Activated CD4-positive, alpha-beta T cell treated with anti-CD3 and anti-CD28 coated beads for 36 hours (primary cell): ENCODE data around the gene GABPB2. TPM values are rescaled to one million over a fixed set of nuclear protein-coding genes. Genes with fewer than 3 reads are reported as not detected.

ENCODE experiments used
- ATAC-seq: fragments of 200-7000 bp; cut with Tn5 transposase; one replicate; pipeline ENCODE4 v1.10.0; 2021; ENCODE audit warnings: mild to moderate bottlenecking, moderate library complexity
- CTCF ChIA-PET: fragments of 350-600 bp; sonication (Branson Sonifier 250); formaldehyde crosslinking; loops from one replicate; lab custom pipeline; 2021; ENCODE audit warnings: antibody characterized with exemption; lab: Charles Lee
- POLR2A ChIA-PET: fragments of 350-600 bp; sonication (Branson Sonifier 250); formaldehyde crosslinking; loops from one replicate; lab custom pipeline; 2021; ENCODE audit warnings: antibody characterized with exemption, inconsistent platforms; lab: Charles Lee
- DNase-seq: peaks from one replicate; pipeline ENCODE4 v3.0.0-alpha.2; 2020
- H3K27ac Mint-ChIP-seq: one replicate; pipeline ENCODE4 v1.8.0; 2021; ENCODE audit warnings: mixed read lengths
- H3K27me3 Mint-ChIP-seq: one replicate; pipeline ENCODE4 v1.8.0; 2021; ENCODE audit warnings: mixed read lengths
- H3K36me3 Mint-ChIP-seq: one replicate; pipeline ENCODE4 v1.8.0; 2021; ENCODE audit warnings: low read depth, mixed read lengths
- H3K4me1 Mint-ChIP-seq: one replicate; pipeline ENCODE4 v1.8.0; 2021; ENCODE audit warnings: mixed read lengths
- H3K4me3 Mint-ChIP-seq: one replicate; pipeline ENCODE4 v1.8.0; 2021; ENCODE audit warnings: mild to moderate bottlenecking, moderate library complexity, mixed read lengths
- H3K9me3 Mint-ChIP-seq: one replicate; pipeline ENCODE4 v1.8.0; 2021; ENCODE audit warnings: low read depth, mixed read lengths
- intact Hi-C, 2 experiments: fragments of 100-400 bp; cut with DNase I in 1 of 2; cut with micrococcal nuclease in 1 of 2; formaldehyde crosslinking; loops; one replicate each; pipeline versions ENCODE4 v1.14.2 to v1.15.1; 2022 to 2024; cut with DNase I, micrococcal nuclease
- total RNA-seq, 2 experiments: library from RNA; stranded (reverse); gene quantifications; one replicate each; pipeline ENCODE4 v1.2.3, GENCODE V29; 2021

GABPB2 gene
- total RNA-seq, 2 experiments from 2014 or later, result 16.6 to 19.2 TPM

DNA sequence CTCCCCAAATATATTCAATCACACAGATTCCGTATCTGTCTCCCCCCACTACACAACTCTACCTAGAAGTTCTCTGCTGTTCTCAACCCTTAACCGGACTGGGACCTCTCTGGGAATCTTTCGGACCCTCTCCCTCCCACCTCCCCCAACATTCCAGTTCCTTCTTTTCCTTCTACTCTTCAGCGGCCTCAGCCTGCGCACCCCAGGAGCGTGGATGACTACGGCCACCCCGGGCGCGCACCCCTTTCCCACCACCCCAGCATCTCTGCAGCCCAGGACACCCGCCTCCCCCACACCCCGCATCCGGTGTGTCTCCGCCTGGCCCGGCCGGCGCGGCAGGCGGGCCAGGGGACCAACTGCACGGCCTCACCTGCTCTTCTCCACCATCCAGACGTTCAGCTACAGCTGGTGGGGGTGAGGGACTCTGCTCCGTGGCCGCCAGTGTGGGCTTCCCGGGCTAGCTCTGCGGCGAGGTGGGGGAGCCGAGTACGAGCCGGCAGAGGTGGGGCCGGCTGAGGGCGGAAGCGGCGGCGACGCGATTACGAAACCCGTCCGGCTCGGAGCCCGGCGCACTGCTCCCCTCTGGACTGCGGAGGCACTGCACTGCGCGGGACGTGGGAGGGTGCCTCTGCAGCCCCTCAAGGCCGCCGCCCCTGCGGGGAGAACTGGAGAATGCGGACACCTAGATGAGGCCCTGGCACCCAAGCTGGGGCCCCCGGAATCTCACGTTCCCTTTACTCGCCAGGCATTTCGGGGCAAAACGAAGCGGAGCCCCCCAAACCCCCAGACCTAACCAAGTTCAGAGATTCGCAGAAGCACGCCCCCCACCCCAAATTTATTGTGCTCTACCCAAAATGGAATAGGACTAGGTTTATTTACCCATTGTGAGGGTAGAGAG, 11.2 kb upstream of the GABPB2 start, which contains the start of gene CDC42SE1:
Gene CDC42SE1, minus strand, starts transcription at position 514 of the 898 bp plus-strand sequence. CDS start 3,892 bp downstream, outside the sequence.
- ATAC-seq, result peak; percentile 75
- intact Hi-C loops, result loop anchor here (1.0 to 5.0 kb wide), 10 partner anchors 11 to 497 kb away; partner anchors contain the start of genes GABPB2 (in 2 of the 2), PRUNE1 (in 2 of the 2), TNFAIP8L2 (in 2 of the 2) and CERS2 (in 1 of the 2)
- POLR2A ChIA-PET, result interaction anchor here (0.6 to 1.2 kb wide), 3 partner anchors 10 to 491 kb away, joined by 3 to 6 read pairs (median 3); partner anchors contain the start of gene C1orf56
- CTCF ChIA-PET, result interaction anchor here (0.6 to 4.8 kb wide), 20 partner anchors 9 to 804 kb away, joined by 3 to 34 read pairs (median 3); partner anchors contain the start of genes C1orf56, GABPB2 and TNFAIP8L2
- H3K36me3 Mint-ChIP-seq, result peaks cover 49% of the 10 kb centered on the region
- peak within 1 kb of the TSS; percentile 98 for H3K27ac Mint-ChIP-seq
- H3K27me3 Mint-ChIP-seq, result no peaks in the 10 kb centered on the region
- no peaks in the 10 kb centered on the region for H3K9me3 Mint-ChIP-seq
- peak; percentile 92 for DNase-seq
- peaks cover 53% of the 10 kb centered on the region for H3K4me1 Mint-ChIP-seq
- H3K4me3 Mint-ChIP-seq, result peak within 1 kb of the TSS; percentile 93

GRCh38 chr1:151060007-151060656, 10.4 kb upstream of the GABPB2 start, which contains the start of gene MLLT11:
MLLT11 (plus strand) TSS chr1:151060397; CDS start chr1:151067225, 6,828 bp downstream.
- intact Hi-C loops, result no loop called here
- ChIA-PET POLR2A (interaction anchor here (0.6 to 1.2 kb wide), 3 partner anchors 10 to 492 kb away, joined by 3 to 6 read pairs (median 3); partner anchors contain the start of gene C1orf56), CTCF (interaction anchor here (0.7 to 4.8 kb wide), 10 partner anchors 8 to 805 kb away, joined by 3 to 34 read pairs (median 5); partner anchors contain the start of genes C1orf56, GABPB2 and TNFAIP8L2)
- H3K36me3 Mint-ChIP-seq, result peaks cover 41% of the 10 kb centered on the region
- peak; percentile 44 for DNase-seq
- peak within 1 kb of the TSS; percentile 93 for H3K4me3 Mint-ChIP-seq
- H3K27ac Mint-ChIP-seq, result peak within 1 kb of the TSS; percentile 98
- H3K9me3 Mint-ChIP-seq, result no peaks in the 10 kb centered on the region
- ATAC-seq, result no peak
- peaks cover 47% of the 10 kb centered on the region for H3K4me1 Mint-ChIP-seq
- H3K27me3 Mint-ChIP-seq, result no peaks in the 10 kb centered on the region

DNA sequence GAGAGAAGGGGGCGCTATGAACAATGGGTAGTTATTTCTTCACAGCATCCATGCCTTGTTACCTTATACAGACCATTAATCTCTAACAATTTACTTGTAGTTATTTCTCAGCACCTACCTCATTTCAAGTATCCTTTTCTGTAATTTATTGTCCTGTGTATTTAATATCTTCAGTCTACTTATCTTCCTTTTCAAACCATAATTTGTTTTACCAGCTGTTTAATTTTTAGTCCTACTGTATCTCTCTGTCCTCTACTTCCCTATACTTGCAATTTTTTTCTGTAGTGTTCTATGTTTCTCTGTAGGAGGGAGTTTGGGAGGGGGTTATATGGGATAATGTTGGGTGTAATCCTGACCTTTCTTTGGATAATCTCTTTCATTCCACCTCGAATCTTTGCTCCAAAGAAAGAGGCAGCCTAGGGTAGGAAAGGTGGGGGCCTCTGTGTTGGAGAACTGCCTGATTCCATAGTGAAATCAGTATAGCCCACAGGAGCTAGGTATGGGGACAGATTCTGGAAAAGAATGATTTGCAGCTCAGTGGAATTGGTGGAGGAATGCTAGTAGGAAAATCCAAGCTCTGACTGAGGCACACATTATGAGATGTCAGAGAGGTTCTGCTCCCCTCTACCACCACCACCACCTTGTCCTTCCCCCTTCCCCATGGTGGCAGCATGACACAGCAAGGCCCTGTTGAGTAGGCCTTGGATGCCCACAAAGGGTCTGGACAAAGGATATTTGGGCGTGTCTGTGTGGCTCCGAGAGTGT, 9.7 kb upstream of the GABPB2 start:
- ChIA-PET POLR2A (interaction anchor here (1.1 to 1.2 kb wide), 2 partner anchors 13 to 493 kb away, joined by 3 to 6 read pairs; partner anchors contain the start of gene C1orf56), CTCF (interaction anchor here (0.6 to 4.8 kb wide), 12 partner anchors 7 to 806 kb away, joined by 3 to 34 read pairs (median 5); partner anchors contain the start of genes C1orf56, GABPB2 and TNFAIP8L2)
- no peak for ATAC-seq
- Mint-ChIP-seq H3K27me3 (no peaks in the 10 kb centered on the region), H3K4me1 (peaks cover 40% of the 10 kb centered on the region), H3K36me3 (peaks cover 34% of the 10 kb centered on the region), H3K9me3 (no peaks in the 10 kb centered on the region), H3K27ac (peak overlapping the region; percentile 98), H3K4me3 (peak overlapping the region; percentile 93)
- DNase-seq, result no peak
- intact Hi-C loops, result no loop called here

DNA sequence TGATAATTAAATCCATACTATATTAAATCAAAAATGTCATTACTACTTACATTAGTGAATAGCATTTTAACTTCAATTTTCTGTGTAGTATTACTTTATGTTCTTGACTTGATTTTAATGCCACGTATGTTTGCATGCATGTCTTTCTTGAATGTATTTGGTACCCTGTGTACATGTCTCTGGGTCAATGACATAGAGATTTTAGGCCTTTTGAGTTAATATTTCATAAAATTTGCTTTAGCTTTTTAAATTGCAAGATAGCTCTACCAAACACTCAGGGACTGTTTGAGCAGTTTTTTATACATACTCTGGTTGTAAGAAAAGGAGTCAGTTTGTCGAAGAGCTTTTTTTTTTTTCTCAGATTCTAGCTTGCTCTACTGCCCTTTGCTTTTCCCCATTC, 8.9 kb upstream of the GABPB2 start:
- ChIA-PET CTCF (interaction anchor here (0.6 to 4.8 kb wide), 8 partner anchors 10 to 501 kb away, joined by 3 to 34 read pairs (median 5); partner anchors contain the start of genes C1orf56, GABPB2 and MINDY1), POLR2A (no interaction called here)
- H3K9me3 Mint-ChIP-seq, result no peaks in the 10 kb centered on the region
- DNase-seq (no peak), ATAC-seq (no peak)
- H3K36me3 Mint-ChIP-seq, result peaks cover 25% of the 10 kb centered on the region
- intact Hi-C loops, result no loop called here
- no peak overlapping the region for H3K27ac Mint-ChIP-seq
- no peaks in the 10 kb centered on the region for H3K27me3 Mint-ChIP-seq
- H3K4me3 Mint-ChIP-seq, result no peak overlapping the region
- peaks cover 31% of the 10 kb centered on the region for H3K4me1 Mint-ChIP-seq

GRCh38 chr1:151062741-151063371, 7.7 kb upstream of the GABPB2 start:
- POLR2A ChIA-PET, result interaction anchor here (0.6 kb wide), 1 partner anchor 149 kb away, joined by 5 read pairs; no protein-coding TSS in a partner anchor
- intact Hi-C loops, result no loop called here

DNA sequence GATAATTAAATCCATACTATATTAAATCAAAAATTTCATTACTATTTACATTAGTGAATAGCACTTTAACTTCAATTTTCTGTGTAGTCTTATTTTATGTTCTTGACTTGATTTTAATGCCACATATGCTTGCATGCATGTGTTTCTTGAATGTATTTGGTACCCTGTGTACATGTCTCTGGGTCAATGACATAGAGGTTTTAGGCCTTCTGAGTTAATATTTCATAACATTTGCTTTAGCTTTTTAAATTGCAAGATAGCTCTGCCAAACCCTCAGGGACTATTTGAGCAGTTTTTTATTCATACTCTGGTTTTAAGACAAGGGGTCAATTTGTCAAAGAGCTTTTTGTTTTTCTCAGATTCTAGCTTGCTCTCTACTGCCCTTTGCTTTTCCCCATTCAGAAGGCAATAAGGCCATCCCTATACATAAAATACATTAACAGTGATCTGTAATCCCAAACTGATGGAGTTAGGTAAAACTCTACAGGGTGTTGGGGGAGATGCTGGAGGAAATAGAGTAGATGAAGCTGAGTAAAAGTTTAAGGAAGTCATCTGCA, 5.4 kb upstream of the GABPB2 start:
- Mint-ChIP-seq H3K27ac (no peak overlapping the region), H3K27me3 (no peaks in the 10 kb centered on the region), H3K4me1 (peaks cover 31% of the 10 kb centered on the region), H3K4me3 (no peak overlapping the region), H3K36me3 (peaks cover 4% of the 10 kb centered on the region), H3K9me3 (no peaks in the 10 kb centered on the region)
- CTCF ChIA-PET, result interaction anchor here (0.6 to 1.4 kb wide), 11 partner anchors 18 to 126 kb away, joined by 3 to 4 read pairs (median 3); partner anchors contain the start of genes C1orf56 and TNFAIP8L2
- POLR2A ChIA-PET, result no interaction called here
- DNase-seq (no peak), ATAC-seq (no peak)
- intact Hi-C loops, result no loop called here

More at GRCh38 chr1:151062741-151063371, 7.7 kb upstream of the GABPB2 start:
- Mint-ChIP-seq H3K36me3 (peaks cover 14% of the 10 kb centered on the region), H3K9me3 (no peaks in the 10 kb centered on the region), H3K4me1 (peaks cover 21% of the 10 kb centered on the region), H3K27ac (no peak overlapping the region), H3K4me3 (no peak overlapping the region), H3K27me3 (no peaks in the 10 kb centered on the region)
- CTCF ChIA-PET, result interaction anchor here (0.6 to 1.9 kb wide), 6 partner anchors 9 to 127 kb away, joined by 4 to 10 read pairs (median 4); partner anchors contain the start of genes C1orf56, GABPB2, MINDY1 and TNFAIP8L2
- no peak for ATAC-seq
- DNase-seq, result no peak

DNA sequence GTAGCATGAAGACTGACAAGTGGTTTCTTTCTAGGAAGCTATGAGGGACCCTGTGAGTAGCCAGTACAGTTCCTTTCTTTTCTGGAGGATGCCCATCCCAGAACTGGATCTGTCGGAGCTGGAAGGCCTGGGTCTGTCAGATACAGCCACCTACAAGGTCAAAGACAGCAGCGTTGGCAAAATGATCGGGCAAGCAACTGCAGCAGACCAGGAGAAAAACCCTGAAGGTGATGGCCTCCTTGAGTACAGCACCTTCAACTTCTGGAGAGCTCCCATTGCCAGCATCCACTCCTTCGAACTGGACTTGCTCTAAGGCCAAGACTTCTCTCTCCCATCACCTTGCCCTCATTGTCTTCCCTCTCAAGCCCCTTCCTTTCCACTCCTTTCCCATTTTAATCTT, 3.4 kb upstream of the GABPB2 start:
- H3K4me3 Mint-ChIP-seq, result no peak overlapping the region
- H3K36me3 Mint-ChIP-seq, result peaks cover 7% of the 10 kb centered on the region
- H3K27me3 Mint-ChIP-seq, result no peaks in the 10 kb centered on the region
- no peak overlapping the region for H3K27ac Mint-ChIP-seq
- ChIA-PET CTCF (interaction anchor here (1.1 to 2.2 kb wide), 2 partner anchors 9 to 61 kb away, joined by 5 to 9 read pairs; no protein-coding TSS in a partner anchor), POLR2A (interaction anchor here (0.6 kb wide), 1 partner anchor 155 kb away, joined by 3 read pairs; no protein-coding TSS in a partner anchor)
- peaks cover 26% of the 10 kb centered on the region for H3K4me1 Mint-ChIP-seq
- intact Hi-C loops, result no loop called here
- DNase-seq, result no peak
- no peak for ATAC-seq
- H3K9me3 Mint-ChIP-seq, result no peaks in the 10 kb centered on the region

DNA sequence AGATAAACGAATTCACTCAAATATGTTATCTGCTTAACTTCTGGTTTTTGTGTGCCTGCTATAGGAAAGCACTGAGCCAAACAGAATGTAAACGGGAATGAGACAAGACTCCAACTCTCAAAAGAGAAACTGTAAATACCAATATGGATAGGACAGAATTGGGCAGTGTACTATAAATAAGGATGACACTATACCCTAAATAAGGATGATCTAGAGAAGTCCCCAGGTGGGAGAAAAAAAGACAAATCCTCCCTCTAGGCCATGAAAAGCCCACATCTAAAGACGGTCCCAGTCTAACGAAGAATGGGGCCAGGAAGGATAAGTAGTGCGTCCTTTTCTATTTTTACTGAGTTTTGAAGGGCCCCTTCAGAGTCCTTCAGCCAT, 1.5 kb upstream of the GABPB2 start:
- intact Hi-C loops, result no loop called here
- POLR2A ChIA-PET, result no interaction called here
- Mint-ChIP-seq H3K27ac (peak overlapping the region; percentile 100), H3K4me3 (peak overlapping the region; percentile 99), H3K36me3 (peaks cover 9% of the 10 kb centered on the region), H3K9me3 (no peaks in the 10 kb centered on the region), H3K27me3 (no peaks in the 10 kb centered on the region), H3K4me1 (peaks cover 18% of the 10 kb centered on the region)
- DNase-seq (no peak), ATAC-seq (no peak)
- CTCF ChIA-PET, result interaction anchor here (1.2 to 4.0 kb wide), 3 partner anchors 9 to 21 kb away, joined by 3 to 24 read pairs (median 6); partner anchors contain the start of genes C1orf56, CDC42SE1 and MLLT11

- CTCF ChIA-PET, result interaction anchor here (0.6 to 4.0 kb wide), 10 partner anchors 10 to 93 kb away, joined by 3 to 24 read pairs (median 3); partner anchors contain the start of genes CDC42SE1, MINDY1, MLLT11 and TNFAIP8L2
- no peak overlapping the region for H3K27ac Mint-ChIP-seq
- DNase-seq, result no peak
- POLR2A ChIA-PET, result interaction anchor here (0.7 to 1.3 kb wide), 3 partner anchors 34 to 1185 kb away, joined by 3 to 5 read pairs (median 4); partner anchors contain the start of gene TNFAIP8L2
- H3K27me3 Mint-ChIP-seq, result no peaks in the 10 kb centered on the region
- ATAC-seq, result no peak
- H3K9me3 Mint-ChIP-seq, result no peaks in the 10 kb centered on the region
- peaks cover 18% of the 10 kb centered on the region for H3K4me1 Mint-ChIP-seq
- H3K4me3 Mint-ChIP-seq, result no peak overlapping the region
- peaks cover 9% of the 10 kb centered on the region for H3K36me3 Mint-ChIP-seq
- intact Hi-C loops, result loop anchor here (5.0 kb wide), 3 partner anchors 50 to 750 kb away; partner anchors contain the start of genes PRPF3 (in 1 of the 2) and SETDB1 (in 1 of the 2)
These were observed 1.7 kb downstream of the GABPB2 start for GRCh38 chr1:151072224-151072623.
